Hair follicle dermal papilla cell (primary cell): ENCODE data around the gene HDAC10. TPM values are rescaled to one million over a fixed set of nuclear protein-coding genes. Genes with fewer than 3 reads are reported as not detected.

ENCODE experiments used
- total RNA-seq: library from RNA; depleted of rRNA; stranded (reverse); fragments of >200 nt; gene quantifications from 2 replicates; pipeline ENCODE4 v1.2.3, GENCODE V29; 2012

The HDAC10 gene
- total RNA-seq: 20.8 and 24.2 TPM in 2 replicates

GRCh38 chr22:50250555-50251476 is at the start of gene HDAC10:
TSS of gene HDAC10 (minus strand) at chr22:50251265. CDS start at chr22:50251032, 233 bp downstream.

GRCh38 chr22:50269970-50270665 is 19.1 kb upstream of the HDAC10 start, which contains the start of gene MAPK11:
TSS of gene MAPK11 (minus strand) at chr22:50270380. CDS start at chr22:50270292, 88 bp downstream.

GRCh38 chr22:50261615-50262459 is 10.8 kb upstream of the HDAC10 start, which contains the start of gene MAPK12:
TSS of gene MAPK12 (minus strand) at chr22:50261683. CDS start at chr22:50261509, 174 bp downstream.

GRCh38 chr22:50244420-50245213 is 6.4 kb downstream of the HDAC10 start, which contains the start of gene TUBGCP6:
TSS of gene TUBGCP6 (minus strand) at chr22:50245023. CDS start at chr22:50244459, 564 bp downstream.

GRCh38 chr22:50200461-50201190 is 50.4 kb downstream of the HDAC10 start, which contains the start of gene SELENOO:
TSS of gene SELENOO (plus strand) at chr22:50201011. CDS start at chr22:50201037, 26 bp downstream.

Other genes starting within 250 kb of the HDAC10 start
- gene IL17REL, start 238.5 kb downstream of the HDAC10 start, total RNA-seq: not detected in 2 replicates
- gene TTLL8, start 193.0 kb downstream of the HDAC10 start, total RNA-seq: not detected in 2 replicates
- under 0.01 TPM in 1 of 2 replicates, not detected in the other for gene MLC1, start 165.8 kb downstream of the HDAC10 start, total RNA-seq
- 2.6 TPM in 2 replicates for gene MOV10L1, start 161.3 kb downstream of the HDAC10 start, total RNA-seq
- 0.36 and 0.65 TPM in 2 replicates for gene PANX2, start 80.5 kb downstream of the HDAC10 start, total RNA-seq
- gene TRABD, start 65.4 kb downstream of the HDAC10 start, total RNA-seq: 22.5 and 23.2 TPM in 2 replicates
- gene SELENOO, start 50.3 kb downstream of the HDAC10 start, total RNA-seq: 12.3 and 20.6 TPM in 2 replicates
- gene TUBGCP6, start 6.2 kb downstream of the HDAC10 start, total RNA-seq: 36.3 and 40.6 TPM in 2 replicates
- gene MAPK12, start 10.4 kb upstream of the HDAC10 start, total RNA-seq: 25.0 and 38.6 TPM in 2 replicates
- 6.1 and 7.6 TPM in 2 replicates for gene MAPK11, start 19.1 kb upstream of the HDAC10 start, total RNA-seq
- 125 and 138 TPM in 2 replicates for gene PLXNB2, start 56.4 kb upstream of the HDAC10 start, total RNA-seq
- gene DENND6B, start 75.7 kb upstream of the HDAC10 start, total RNA-seq: 4.9 and 6.0 TPM in 2 replicates
- gene PPP6R2, start 92.1 kb upstream of the HDAC10 start, total RNA-seq: 66.5 and 71.2 TPM in 2 replicates
- 83.8 and 100 TPM in 2 replicates for gene SBF1, start 223.8 kb upstream of the HDAC10 start, total RNA-seq
- 4.5 and 9.6 TPM in 2 replicates for gene ADM2, start 230.3 kb upstream of the HDAC10 start, total RNA-seq
- not detected in 2 replicates for gene MIOX, start 235.6 kb upstream of the HDAC10 start, total RNA-seq